Vagina (tissue), 2 donors: ENCODE results near the gene SCO2.

ENCODE experiments used
- POLR2AphosphoS5 ChIP-seq, 2 donors: sonication (generic); formaldehyde crosslinking; IDR thresholded peaks; one replicate each; pipeline ENCODE4 v1.9.0; 2017; ENCODE audit warnings: antibody characterized with exemption in 2 of 2, mild to moderate bottlenecking in 2 of 2, low read depth in 1 of 2; ENCODE audit not compliant: insufficient read depth in 1 of 2
- TF ChIP-seq, protein P1 (sequence below), 3 experiments: fragments of 450-650 bp in 2 of 3; fragments of 200-600 bp in 1 of 3; sonication (generic) in 1 of 3; IDR thresholded peaks; one replicate each; pipeline ENCODE4 v1.5.1; 2017 to 2019; ENCODE audit warnings: antibody characterized with exemption in 3 of 3, mild to moderate bottlenecking in 2 of 3, moderate library complexity in 2 of 3

GRCh38 chr22:50523458-50523805 lies 2.0 kb downstream of the SCO2 start:
- TF ChIP-seq, protein P1, sequence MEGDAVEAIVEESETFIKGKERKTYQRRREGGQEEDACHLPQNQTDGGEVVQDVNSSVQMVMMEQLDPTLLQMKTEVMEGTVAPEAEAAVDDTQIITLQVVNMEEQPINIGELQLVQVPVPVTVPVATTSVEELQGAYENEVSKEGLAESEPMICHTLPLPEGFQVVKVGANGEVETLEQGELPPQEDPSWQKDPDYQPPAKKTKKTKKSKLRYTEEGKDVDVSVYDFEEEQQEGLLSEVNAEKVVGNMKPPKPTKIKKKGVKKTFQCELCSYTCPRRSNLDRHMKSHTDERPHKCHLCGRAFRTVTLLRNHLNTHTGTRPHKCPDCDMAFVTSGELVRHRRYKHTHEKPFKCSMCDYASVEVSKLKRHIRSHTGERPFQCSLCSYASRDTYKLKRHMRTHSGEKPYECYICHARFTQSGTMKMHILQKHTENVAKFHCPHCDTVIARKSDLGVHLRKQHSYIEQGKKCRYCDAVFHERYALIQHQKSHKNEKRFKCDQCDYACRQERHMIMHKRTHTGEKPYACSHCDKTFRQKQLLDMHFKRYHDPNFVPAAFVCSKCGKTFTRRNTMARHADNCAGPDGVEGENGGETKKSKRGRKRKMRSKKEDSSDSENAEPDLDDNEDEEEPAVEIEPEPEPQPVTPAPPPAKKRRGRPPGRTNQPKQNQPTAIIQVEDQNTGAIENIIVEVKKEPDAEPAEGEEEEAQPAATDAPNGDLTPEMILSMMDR (IDR thresholded peaks at IDR 0.05) = no peak
- no peak for TF ChIP-seq POLR2AphosphoS5 (IDR thresholded peaks at IDR 0.05; ENCODE audit: insufficient read depth in 1 of 2, low read depth in 1 of 2)
